GM13977 (cell line): ENCODE data around the gene NIPAL1.

Source experiments
- DNase-seq: peaks from one replicate; pipeline ENCODE4 v3.0.0; 2012; ENCODE audit warnings: low spot score
- in situ Hi-C: fragments of 300-500 bp; cut with MboI; formaldehyde crosslinking; loops from one replicate; pipeline ENCODE4 v1.12.0; 2022; ENCODE audit warnings: low sequenced_read_pairs, low pct_unique_long_range_greater_than_20kb, mixed read lengths, inconsistent platforms; ENCODE audit not compliant: unreplicated experiment
- TF ChIP-seq, protein P1 (sequence below): IDR thresholded peaks from 2 replicates; pipeline ENCODE4 v1.5.1; 2012; ENCODE audit warnings: mild to moderate bottlenecking, control low read depth; ENCODE audit not compliant: insufficient read depth; ENCODE audit errors: extremely low read depth, missing control alignments

NIPAL1 gene

DNA sequence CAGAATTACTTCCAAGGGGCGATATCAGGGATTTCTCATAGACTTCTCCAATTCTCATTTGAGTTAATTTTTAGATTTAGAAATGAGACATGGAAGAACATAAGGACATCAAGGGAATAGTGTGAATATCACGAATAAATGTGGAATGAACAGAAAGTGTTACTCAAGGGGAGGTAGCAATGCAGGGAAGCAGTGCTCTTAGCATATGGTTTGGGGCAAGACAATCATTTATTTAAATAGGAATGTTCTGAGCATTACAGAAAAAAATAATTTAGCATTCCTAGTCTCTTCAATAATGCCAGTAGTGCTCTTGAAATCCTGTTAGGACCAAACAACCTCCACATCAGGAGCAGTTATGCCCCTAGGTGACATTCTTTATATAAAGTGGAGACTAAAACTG lies 61.9 kb downstream of the NIPAL1 start:
- TF ChIP-seq, protein P1, sequence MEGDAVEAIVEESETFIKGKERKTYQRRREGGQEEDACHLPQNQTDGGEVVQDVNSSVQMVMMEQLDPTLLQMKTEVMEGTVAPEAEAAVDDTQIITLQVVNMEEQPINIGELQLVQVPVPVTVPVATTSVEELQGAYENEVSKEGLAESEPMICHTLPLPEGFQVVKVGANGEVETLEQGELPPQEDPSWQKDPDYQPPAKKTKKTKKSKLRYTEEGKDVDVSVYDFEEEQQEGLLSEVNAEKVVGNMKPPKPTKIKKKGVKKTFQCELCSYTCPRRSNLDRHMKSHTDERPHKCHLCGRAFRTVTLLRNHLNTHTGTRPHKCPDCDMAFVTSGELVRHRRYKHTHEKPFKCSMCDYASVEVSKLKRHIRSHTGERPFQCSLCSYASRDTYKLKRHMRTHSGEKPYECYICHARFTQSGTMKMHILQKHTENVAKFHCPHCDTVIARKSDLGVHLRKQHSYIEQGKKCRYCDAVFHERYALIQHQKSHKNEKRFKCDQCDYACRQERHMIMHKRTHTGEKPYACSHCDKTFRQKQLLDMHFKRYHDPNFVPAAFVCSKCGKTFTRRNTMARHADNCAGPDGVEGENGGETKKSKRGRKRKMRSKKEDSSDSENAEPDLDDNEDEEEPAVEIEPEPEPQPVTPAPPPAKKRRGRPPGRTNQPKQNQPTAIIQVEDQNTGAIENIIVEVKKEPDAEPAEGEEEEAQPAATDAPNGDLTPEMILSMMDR, result no peak
- no peak for DNase-seq
- in situ Hi-C loops, result loop anchor here (25.0 kb wide), 1 partner anchor 391 kb away; no protein-coding TSS in a partner anchor

DNA sequence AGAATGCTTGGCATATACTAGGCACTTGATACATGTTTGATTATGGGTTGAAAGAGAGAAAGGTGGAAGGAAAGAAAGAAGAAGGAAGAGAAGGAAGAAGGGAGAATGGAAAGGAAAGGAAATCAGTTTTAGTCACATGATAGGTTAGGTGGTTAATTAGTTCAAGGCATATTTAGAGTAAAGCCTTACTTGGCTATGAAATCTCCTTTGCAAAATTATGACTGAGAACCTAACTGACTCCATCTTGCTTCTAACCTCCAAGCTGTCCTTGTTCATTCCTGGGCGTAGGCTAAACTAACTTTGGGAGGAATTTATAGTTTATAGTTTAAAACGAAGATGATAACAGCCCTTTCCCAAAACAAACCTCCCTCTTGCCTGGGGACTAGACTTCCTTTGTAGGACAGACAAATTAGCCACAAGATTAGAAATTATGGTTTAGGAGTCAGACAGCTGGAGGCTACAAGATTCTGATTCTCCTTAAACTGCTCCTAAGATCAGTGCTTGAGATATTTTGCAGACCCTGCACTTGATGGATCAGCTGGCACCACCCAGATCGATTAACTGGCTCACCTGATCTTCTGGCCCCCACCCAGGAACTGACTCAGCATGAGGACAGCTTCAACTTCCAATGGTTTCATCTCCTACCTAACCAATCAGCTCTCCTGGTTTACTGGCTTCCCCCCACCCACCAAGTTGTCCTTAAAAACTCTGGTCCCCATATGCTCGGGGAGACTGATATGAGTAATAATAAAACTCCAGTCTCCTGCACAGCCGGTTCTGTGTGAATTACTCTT lies 62.5 kb downstream of the NIPAL1 start:
- in situ Hi-C loops, result loop anchor here (25.0 kb wide), 1 partner anchor 392 kb away; no protein-coding TSS in a partner anchor
- TF ChIP-seq, protein P1, result no peak
- DNase-seq, result no peak

DNA sequence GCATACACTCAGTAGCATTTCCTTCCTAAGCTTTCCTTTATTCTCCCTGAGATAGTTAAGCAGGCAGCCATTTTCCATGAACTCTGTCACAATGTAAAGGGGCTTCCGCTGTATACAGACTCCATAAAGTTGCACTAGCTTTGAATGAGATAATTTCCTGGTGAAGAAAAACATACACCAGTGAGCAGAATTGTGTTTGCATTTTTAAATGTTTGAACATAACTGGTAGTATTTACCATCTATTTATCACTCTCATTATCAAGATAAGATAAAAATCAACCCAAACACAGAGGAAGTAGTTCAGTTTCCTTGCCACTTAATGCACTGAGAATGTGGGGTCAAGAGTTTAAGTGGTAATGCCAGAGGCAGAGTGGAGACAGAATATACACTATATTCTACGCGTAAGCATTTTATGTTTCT lies 63.4 kb downstream of the NIPAL1 start:
- in situ Hi-C loops, result loop anchor here (10.0 to 25.0 kb wide), 2 partner anchors 65 to 393 kb away; partner anchors contain the start of genes CNGA1 and NIPAL1
- no peak for DNase-seq
- TF ChIP-seq, protein P1, result no peak

DNA sequence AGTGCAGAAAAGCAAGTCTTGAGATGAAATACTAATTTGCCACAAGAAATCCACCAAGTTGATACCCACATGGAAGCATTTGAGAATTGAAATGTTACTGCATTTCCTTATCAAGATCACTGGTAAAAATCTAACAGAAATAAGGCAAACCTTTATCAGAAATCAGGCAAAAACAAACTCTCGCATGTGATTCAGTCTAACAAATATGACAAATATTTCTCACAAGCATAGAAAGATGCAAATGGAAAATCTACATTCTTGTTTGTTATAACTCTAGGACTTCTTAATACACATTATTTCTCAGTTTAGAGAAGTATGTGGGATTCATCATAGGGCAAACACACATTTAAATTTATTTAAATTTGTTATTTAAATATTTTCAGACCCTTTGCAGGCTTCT lies 64.6 kb downstream of the NIPAL1 start:
- TF ChIP-seq, protein P1, result no peak
- DNase-seq, result no peak
- in situ Hi-C loops, result loop anchor here (10.0 to 25.0 kb wide), 2 partner anchors 66 to 394 kb away; partner anchors contain the start of genes CNGA1 and NIPAL1

DNA sequence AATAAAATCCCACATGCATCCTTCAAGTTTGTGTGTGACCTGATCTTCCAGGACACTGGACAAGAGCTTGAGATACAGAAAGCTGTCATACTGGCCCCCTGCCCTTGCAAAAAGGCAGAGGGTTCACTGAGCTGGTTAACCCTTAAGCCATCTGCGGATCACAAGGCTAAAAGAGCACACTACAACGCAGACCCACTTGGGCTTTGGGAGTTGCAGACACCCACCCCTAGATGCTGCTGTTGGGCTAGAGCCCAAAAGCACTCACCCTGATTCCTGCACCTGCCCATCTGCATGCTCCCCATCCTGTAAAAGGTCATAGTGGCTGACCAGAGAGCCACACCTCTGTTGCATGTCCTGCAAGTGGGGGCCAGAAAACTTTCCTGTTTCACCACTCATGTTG lies 66.4 kb downstream of the NIPAL1 start:
- DNase-seq, result no peak
- TF ChIP-seq, protein P1, result no peak
- in situ Hi-C loops, result loop anchor here (10.0 to 25.0 kb wide), 2 partner anchors 68 to 396 kb away; partner anchors contain the start of genes CNGA1 and NIPAL1

DNA sequence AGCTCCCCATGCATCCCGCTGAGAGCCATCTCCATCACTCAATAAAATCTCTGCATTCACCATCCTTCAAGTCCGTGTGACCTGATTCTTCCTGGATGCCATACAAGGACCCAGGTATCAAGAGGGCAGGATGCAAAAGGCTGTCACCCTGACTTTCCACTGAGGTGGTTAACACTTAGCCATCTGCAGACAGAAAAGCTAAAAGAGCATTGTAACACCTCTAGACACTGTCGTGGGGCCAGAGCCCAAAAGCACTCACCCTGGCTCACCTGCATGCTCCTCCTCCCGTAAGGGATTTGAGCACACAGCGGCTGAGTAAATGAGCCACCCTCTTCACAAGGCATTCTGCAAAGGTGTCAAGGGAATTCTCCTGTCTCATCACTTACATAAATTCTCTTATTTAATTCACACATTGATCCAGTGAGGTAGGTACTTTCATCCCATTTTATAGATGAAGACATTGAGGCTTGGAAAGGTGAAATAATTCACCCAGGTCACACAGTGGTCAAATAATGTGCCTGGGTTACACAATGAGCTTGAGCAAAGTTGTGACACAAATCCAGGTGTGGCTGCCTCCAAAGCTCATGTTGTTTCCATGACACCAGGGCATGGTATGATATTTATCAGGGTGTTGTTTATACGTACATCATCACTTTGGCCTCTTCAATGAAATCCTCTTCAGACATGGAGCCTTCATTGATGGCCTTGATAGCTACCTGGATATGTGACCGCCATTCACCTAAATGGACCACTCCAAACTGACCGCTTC lies 69.4 kb downstream of the NIPAL1 start:
- in situ Hi-C loops, result loop anchor here (10.0 to 25.0 kb wide), 2 partner anchors 71 to 399 kb away; partner anchors contain the start of genes CNGA1 and NIPAL1
- TF ChIP-seq, protein P1, result no peak
- DNase-seq, result no peak
